Cardiac muscle cell (in vitro differentiated cells and primary cell): Measurements from ENCODE around the gene LCE4A. TPM values are rescaled to one million over a fixed set of nuclear protein-coding genes. Genes with fewer than 3 reads are reported as not detected.

ENCODE experiments used
- DNase-seq, 2 donors: peaks; one replicate each; pipeline versions ENCODE4 v3.0.0 to v3.0.0-alpha.2; 2010 to 2017; ENCODE audit warnings: low read depth in 1 of 2, low spot score in 1 of 2
- H3K27ac ChIP-seq: fragments of 200-600 bp; sonication (generic); 2 replicates; pipeline ENCODE4 v1.5.1; 2016
- H3K27me3 ChIP-seq: fragments of 200-600 bp; sonication (generic); 2 replicates; pipeline ENCODE4 v1.6.0; 2016; ENCODE audit warnings: control low read depth
- H3K36me3 ChIP-seq: fragments of 200-600 bp; sonication (generic); 2 replicates; pipeline ENCODE4 v1.5.1; 2016; ENCODE audit warnings: control low read depth
- H3K4me1 ChIP-seq: fragments of 200-600 bp; sonication (generic); 2 replicates; pipeline ENCODE4 v1.8.1; 2017; ENCODE audit warnings: low read depth, mild to moderate bottlenecking, mixed run types
- H3K4me3 ChIP-seq: fragments of 200-600 bp; sonication (generic); 2 replicates; pipeline ENCODE4 v1.5.1; 2016; ENCODE audit warnings: mild to moderate bottlenecking
- H3K9me3 ChIP-seq: fragments of 200-600 bp; sonication (generic); 2 replicates; pipeline ENCODE4 v1.5.1; 2017; ENCODE audit warnings: low read depth, mild to moderate bottlenecking, control low read depth
- CTCF ChIP-seq: IDR thresholded peaks from 2 replicates; pipeline ENCODE4 v1.5.1; 2012; ENCODE audit warnings: low read depth, mild to moderate bottlenecking, low read length
- polyA plus RNA-seq: library from polyadenylated mRNA; unstranded; fragments of >200 nt; fragmentation: Nextera tagmentation; extraction: Ambion mirVana; gene quantifications from 2 replicates; pipeline ENCODE4 v1.2.1, GENCODE V29; 2016
- total RNA-seq: library from RNA; depleted of rRNA; stranded (reverse); fragments of >200 nt; gene quantifications from 2 replicates; pipeline ENCODE4 v1.2.3, GENCODE V29; 2016

The LCE4A gene
- total and polyA plus RNA-seq, 2 experiments from 2014 or later, result not detected

- H3K27ac ChIP-seq, result no peak overlapping the region
- H3K36me3 ChIP-seq, result no peaks in the 10 kb centered on the region
- H3K9me3 ChIP-seq, result no peaks in the 10 kb centered on the region
- DNase-seq, result no peak
- no peaks in the 10 kb centered on the region for H3K4me1 ChIP-seq
- H3K4me3 ChIP-seq, result no peak overlapping the region
- H3K27me3 ChIP-seq, result no peaks in the 10 kb centered on the region
- no peak for TF ChIP-seq CTCF
Observed at GRCh38 chr1:152752225-152752624, 44.3 kb downstream of the LCE4A start.

- H3K9me3 ChIP-seq, result no peaks in the 10 kb centered on the region
- H3K4me1 ChIP-seq, result no peaks in the 10 kb centered on the region
- no peak for TF ChIP-seq CTCF
- no peak for DNase-seq
- no peaks in the 10 kb centered on the region for H3K36me3 ChIP-seq
- H3K27ac ChIP-seq, result no peak overlapping the region
- no peaks in the 10 kb centered on the region for H3K27me3 ChIP-seq
- no peak overlapping the region for H3K4me3 ChIP-seq
Observed at GRCh38 chr1:152753586-152753985, 45.6 kb downstream of the LCE4A start.

GRCh38 chr1:152756872-152757271, 48.9 kb downstream of the LCE4A start:
- H3K9me3 ChIP-seq, result no peaks in the 10 kb centered on the region
- no peak overlapping the region for H3K4me3 ChIP-seq
- TF ChIP-seq CTCF, result no peak
- DNase-seq, result no peak
- H3K36me3 ChIP-seq, result no peaks in the 10 kb centered on the region
- no peak overlapping the region for H3K27ac ChIP-seq
- no peaks in the 10 kb centered on the region for H3K4me1 ChIP-seq
- no peaks in the 10 kb centered on the region for H3K27me3 ChIP-seq

- Histone ChIP-seq H3K4me3 (no peak within 1 kb of the TSS), H3K27me3 (no peaks in the 10 kb centered on the region), H3K9me3 (no peaks in the 10 kb centered on the region), H3K36me3 (no peaks in the 10 kb centered on the region), H3K4me1 (no peaks in the 10 kb centered on the region), H3K27ac (no peak within 1 kb of the TSS)
- no peak for TF ChIP-seq CTCF
- no peak for DNase-seq
Observed at GRCh38 chr1:152757747-152758146, 49.8 kb downstream of the LCE4A start, which contains the start of gene KPRP. TSS of gene KPRP (plus strand) at chr1:152758025. CDS start at chr1:152759589, 1,564 bp downstream.

GRCh38 chr1:152758636-152759035, 50.7 kb downstream of the LCE4A start:
- Histone ChIP-seq H3K9me3 (no peaks in the 10 kb centered on the region), H3K27ac (no peak overlapping the region), H3K36me3 (no peaks in the 10 kb centered on the region), H3K27me3 (no peaks in the 10 kb centered on the region), H3K4me3 (no peak overlapping the region), H3K4me1 (no peaks in the 10 kb centered on the region)
- DNase-seq, result no peak
- no peak for TF ChIP-seq CTCF

Other genes starting within 250 kb of the LCE4A start
- gene LCE5A, start 197.4 kb upstream of the LCE4A start, total RNA-seq, result not detected in 2 replicates
- gene LCE5A, start 197.4 kb upstream of the LCE4A start, polyA plus RNA-seq, result not detected in 2 replicates
- not detected in 2 replicates for gene CRCT1, start 193.7 kb upstream of the LCE4A start, total RNA-seq
- gene CRCT1, start 193.7 kb upstream of the LCE4A start, polyA plus RNA-seq, result not detected in 2 replicates
- gene LCE3E, start 141.4 kb upstream of the LCE4A start, total RNA-seq, result not detected in 2 replicates
- gene LCE3E, start 141.4 kb upstream of the LCE4A start, polyA plus RNA-seq, result not detected in 2 replicates
- not detected in 2 replicates for gene LCE3D, start 127.6 kb upstream of the LCE4A start, total RNA-seq
- not detected in 2 replicates for gene LCE3D, start 127.6 kb upstream of the LCE4A start, polyA plus RNA-seq
- not detected in 2 replicates for gene LCE3C, start 107.9 kb upstream of the LCE4A start, total RNA-seq
- not detected in 2 replicates for gene LCE3C, start 107.9 kb upstream of the LCE4A start, polyA plus RNA-seq
- gene LCE3B, start 94.3 kb upstream of the LCE4A start, total RNA-seq, result not detected in 2 replicates
- not detected in 2 replicates for gene LCE3B, start 94.3 kb upstream of the LCE4A start, polyA plus RNA-seq
- not detected in 2 replicates for gene LCE3A, start 85.1 kb upstream of the LCE4A start, total RNA-seq
- gene LCE3A, start 85.1 kb upstream of the LCE4A start, polyA plus RNA-seq, result not detected in 2 replicates
- not detected in 2 replicates for gene LCE2D, start 44.8 kb upstream of the LCE4A start, total RNA-seq
- gene LCE2D, start 44.8 kb upstream of the LCE4A start, polyA plus RNA-seq, result not detected in 2 replicates
- gene LCE2C, start 32.9 kb upstream of the LCE4A start, total RNA-seq, result not detected in 2 replicates
- not detected in 2 replicates for gene LCE2C, start 32.9 kb upstream of the LCE4A start, polyA plus RNA-seq
- gene LCE2B, start 22.0 kb upstream of the LCE4A start, total RNA-seq, result not detected in 2 replicates
- gene LCE2B, start 22.0 kb upstream of the LCE4A start, polyA plus RNA-seq, result not detected in 2 replicates
- not detected in 2 replicates for gene LCE2A, start 9.8 kb upstream of the LCE4A start, total RNA-seq
- not detected in 2 replicates for gene LCE2A, start 9.8 kb upstream of the LCE4A start, polyA plus RNA-seq
- gene KPRP, start 49.9 kb downstream of the LCE4A start, total RNA-seq, result not detected in 2 replicates
- not detected in 2 replicates for gene KPRP, start 49.9 kb downstream of the LCE4A start, polyA plus RNA-seq
- not detected in 2 replicates for gene LCE1F, start 67.0 kb downstream of the LCE4A start, total RNA-seq
- not detected in 2 replicates for gene LCE1F, start 67.0 kb downstream of the LCE4A start, polyA plus RNA-seq
- gene LCE1E, start 78.1 kb downstream of the LCE4A start, total RNA-seq, result not detected in 2 replicates
- gene LCE1E, start 78.1 kb downstream of the LCE4A start, polyA plus RNA-seq, result not detected in 2 replicates
- not detected in 2 replicates for gene LCE1D, start 88.6 kb downstream of the LCE4A start, total RNA-seq
- not detected in 2 replicates for gene LCE1D, start 88.6 kb downstream of the LCE4A start, polyA plus RNA-seq
- gene LCE1C, start 98.5 kb downstream of the LCE4A start, total RNA-seq, result not detected in 2 replicates
- gene LCE1C, start 98.5 kb downstream of the LCE4A start, polyA plus RNA-seq, result not detected in 2 replicates
- gene LCE1B, start 103.8 kb downstream of the LCE4A start, total RNA-seq, result not detected in 2 replicates
- gene LCE1B, start 103.8 kb downstream of the LCE4A start, polyA plus RNA-seq, result not detected in 2 replicates
- not detected in 2 replicates for gene LCE1A, start 119.3 kb downstream of the LCE4A start, total RNA-seq
- gene LCE1A, start 119.3 kb downstream of the LCE4A start, polyA plus RNA-seq, result not detected in 2 replicates
- gene LCE6A, start 134.7 kb downstream of the LCE4A start, total RNA-seq, result not detected in 2 replicates
- gene LCE6A, start 134.7 kb downstream of the LCE4A start, polyA plus RNA-seq, result not detected in 2 replicates
- gene LCE7A, start 151.8 kb downstream of the LCE4A start, total RNA-seq, result not detected in 2 replicates
- not detected in 2 replicates for gene LCE7A, start 151.8 kb downstream of the LCE4A start, polyA plus RNA-seq
- gene SMCP, start 170.2 kb downstream of the LCE4A start, total RNA-seq, result not detected in 2 replicates
- not detected in 2 replicates for gene SMCP, start 170.2 kb downstream of the LCE4A start, polyA plus RNA-seq
- not detected in 2 replicates for gene IVL, start 200.4 kb downstream of the LCE4A start, total RNA-seq
- not detected in 2 replicates for gene IVL, start 200.4 kb downstream of the LCE4A start, polyA plus RNA-seq
- gene SPRR5, start 239.0 kb downstream of the LCE4A start, total RNA-seq, result not detected in 2 replicates
- gene SPRR5, start 239.0 kb downstream of the LCE4A start, polyA plus RNA-seq, result not detected in 2 replicates